Neural progenitor cell (in vitro differentiated cells): Measurements from ENCODE around the gene RPL10.

ENCODE experiments used
- EZH2 ChIP-seq: fragments of 200-600 bp; sonication (generic); IDR thresholded peaks from 2 replicates; pipeline ENCODE4 v1.6.1; 2017; ENCODE audit warnings: antibody characterized with exemption, mild to moderate bottlenecking, moderate library complexity
- EZH2phosphoT487 ChIP-seq: fragments of 200-600 bp; sonication (generic); IDR thresholded peaks from 2 replicates; pipeline ENCODE4 v1.6.1; 2017; ENCODE audit warnings: antibody characterized with exemption
- TF ChIP-seq, protein P1 (sequence below): fragments of 200-600 bp; sonication (generic); IDR thresholded peaks from 2 replicates; pipeline ENCODE4 v1.5.1; 2017; ENCODE audit warnings: antibody characterized with exemption, mild to moderate bottlenecking

DNA sequence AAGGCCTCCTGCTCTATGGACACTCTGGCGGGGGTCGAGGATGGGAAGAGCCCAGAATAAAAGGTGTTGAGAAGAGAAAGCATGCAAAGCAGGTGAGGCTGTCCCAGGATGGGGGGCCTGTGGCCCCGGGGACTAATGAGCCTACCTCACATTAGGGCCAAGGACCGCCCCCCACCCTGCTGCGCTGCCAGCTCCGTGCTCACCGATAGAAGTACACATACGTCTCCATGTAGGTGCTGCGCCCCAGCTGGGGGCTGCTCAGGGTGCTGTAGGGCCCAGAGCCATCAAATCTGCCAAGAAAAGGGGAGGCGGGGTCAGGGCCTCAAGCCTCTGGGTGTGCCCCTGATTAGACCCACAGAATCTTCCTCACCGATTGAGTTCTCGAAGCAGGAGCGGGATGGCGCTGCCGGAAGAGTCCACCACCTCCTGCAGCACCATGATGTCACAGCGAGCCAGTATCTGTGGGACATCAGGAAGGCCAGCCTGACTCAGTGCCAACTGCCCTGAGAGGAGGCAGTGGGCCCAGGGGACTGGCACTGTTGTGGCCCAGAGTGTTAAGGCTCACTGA, 6.5 kb downstream of the RPL10 start:
- TF ChIP-seq, protein P1, sequence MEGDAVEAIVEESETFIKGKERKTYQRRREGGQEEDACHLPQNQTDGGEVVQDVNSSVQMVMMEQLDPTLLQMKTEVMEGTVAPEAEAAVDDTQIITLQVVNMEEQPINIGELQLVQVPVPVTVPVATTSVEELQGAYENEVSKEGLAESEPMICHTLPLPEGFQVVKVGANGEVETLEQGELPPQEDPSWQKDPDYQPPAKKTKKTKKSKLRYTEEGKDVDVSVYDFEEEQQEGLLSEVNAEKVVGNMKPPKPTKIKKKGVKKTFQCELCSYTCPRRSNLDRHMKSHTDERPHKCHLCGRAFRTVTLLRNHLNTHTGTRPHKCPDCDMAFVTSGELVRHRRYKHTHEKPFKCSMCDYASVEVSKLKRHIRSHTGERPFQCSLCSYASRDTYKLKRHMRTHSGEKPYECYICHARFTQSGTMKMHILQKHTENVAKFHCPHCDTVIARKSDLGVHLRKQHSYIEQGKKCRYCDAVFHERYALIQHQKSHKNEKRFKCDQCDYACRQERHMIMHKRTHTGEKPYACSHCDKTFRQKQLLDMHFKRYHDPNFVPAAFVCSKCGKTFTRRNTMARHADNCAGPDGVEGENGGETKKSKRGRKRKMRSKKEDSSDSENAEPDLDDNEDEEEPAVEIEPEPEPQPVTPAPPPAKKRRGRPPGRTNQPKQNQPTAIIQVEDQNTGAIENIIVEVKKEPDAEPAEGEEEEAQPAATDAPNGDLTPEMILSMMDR = no peak
- TF ChIP-seq EZH2 = no peak
- TF ChIP-seq EZH2phosphoT487 = no peak
